Pancreas (tissue), 10 donors: ENCODE results near the gene SFSWAP. TPM values are rescaled to one million over a fixed set of nuclear protein-coding genes. Genes with fewer than 3 reads are reported as not detected.

Source experiments
- ATAC-seq, 4 donors: fragments of 200-7000 bp; cut with Tn5 transposase; one replicate each; pipeline versions ENCODE4 v1.8.0 to v1.9.1; 2020; ENCODE audit warnings: mild to moderate bottlenecking in 4 of 4, moderate library complexity in 4 of 4
- DNase-seq, 6 donors: peaks; one replicate each; pipeline ENCODE4 v3.0.0-alpha.2; 2020
- FAIRE-seq: peaks from 2 replicates; lab custom pipeline; 2012; peaks lifted over from hg19 to GRCh38; lab: Jason Lieb, UNC
- H3K27ac ChIP-seq, 4 donors: fragments of 200-600 bp; sonication (generic); 1 replicate in 3 of 4; 2 replicates in 1 of 4; pipeline versions ENCODE4 v1.5.0 to v1.8.0; 2020
- H3K27me3 ChIP-seq, 4 donors: fragments of 200-600 bp; one replicate each; pipeline ENCODE4 v1.8.0; 2021
- H3K36me3 ChIP-seq, 3 donors: fragments of 200-600 bp; sonication (generic) in 1 of 3; one replicate each; pipeline versions ENCODE4 v1.5.0 to v1.8.0; 2020 to 2021
- H3K4me1 ChIP-seq, 3 donors: fragments of 200-600 bp; one replicate each; pipeline ENCODE4 v1.8.0; 2021
- H3K4me3 ChIP-seq, 4 donors: fragments of 200-600 bp; sonication (generic) in 2 of 4; one replicate each; pipeline versions ENCODE4 v1.5.0 to v1.8.0; 2020 to 2021
- H3K9me3 ChIP-seq, 4 donors: fragments of 200-600 bp; one replicate each; pipeline ENCODE4 v1.8.0; 2021
- CTCF ChIP-seq, 4 donors: fragments of 200-600 bp; sonication (generic) in 3 of 4; IDR thresholded peaks; one replicate each; pipeline versions ENCODE4 v1.5.0 to v1.8.0; 2021; ENCODE audit warnings: antibody characterized with exemption in 4 of 4
- WGBS, 2 donors: extraction: QIAGEN DNeasy Blood & Tissue Kit; methylation state at CpG; one replicate each; pipeline ENCODE4 v1.1.7; 2013; 5-methylcytosine and 5-hydroxymethylcytosine counted together
- intact Hi-C, 3 donors: fragments of 100-400 bp; cut with DNase I; formaldehyde crosslinking; loops; one replicate each; pipeline versions ENCODE4 v1.11.1 to v1.14.2; 2022
- polyA plus RNA-seq, 2 donors: library from polyadenylated mRNA; stranded (reverse); fragments of 200-250 nt; gene quantifications; one replicate each; pipeline ENCODE4 v1.2.3, GENCODE V29; 2013
- total RNA-seq, 6 donors: library from RNA; stranded (reverse); fragmentation: NEBNext Ultra II Directional in 4 of 6; extraction: Animal tissue kit (Norgen Biotek cat#: 25700) in 4 of 6; gene quantifications; one replicate each; pipeline versions ENCODE4 v1.2.1 to v1.2.4, GENCODE V29; 2021 to 2023
- donor health status: healthy with polysubstance abuse.
- donor health status: DM: no; HTN: no; CAD: no; lungs with moderate emphysema.
- donor health status: DM: no; HTN: no; CAD: no.
- donor health status: control.
- donor health status: control.
- donor health status: Bipolar disorder and iron deficiency.
- donor health status: DM: yes; HTN: yes; CAD: no.
- donor health status: DM: no; HTN: no; CAD: no.
- donor health status: DM: no; HTN: no; CAD: no.
- donor health status: DM: yes; HTN: yes; CAD: no.

Gene SFSWAP
- total and polyA plus RNA-seq, 8 donors, result 12.9 to 50.7 (median 20.6) TPM

GRCh38 chr12:131832321-131833231 lies 121.7 kb downstream of the SFSWAP start:
- intact Hi-C loops, result no loop called here
- 46 to 59% methylated on average over 27 to 31 of the region's 31 CpGs for WGBS, 2 donors
- Histone ChIP-seq H3K4me1 (peaks cover 0 to 20% (median 0%) of the 10 kb centered on the region in 3 donors), H3K36me3 (no peaks in the 10 kb centered on the region), H3K27me3 (peaks cover 0 to 4% (median 0%) of the 10 kb centered on the region in 4 donors), H3K27ac (no peak overlapping the region), H3K9me3 (no peaks in the 10 kb centered on the region), H3K4me3 (no peak overlapping the region)
- no peak for ATAC-seq
- no peak for TF ChIP-seq CTCF (IDR thresholded peaks at IDR 0.05)
- no peak for FAIRE-seq
- peak in 3 of 6 donors; percentile 37 to 68 (median 56) for DNase-seq

GRCh38 chr12:131833288-131833895 lies 122.5 kb downstream of the SFSWAP start:
- H3K4me3 ChIP-seq, result no peak overlapping the region
- DNase-seq, result peak in 1 of 6 donors; percentile 21
- H3K27ac ChIP-seq, result no peak overlapping the region
- no peaks in the 10 kb centered on the region for H3K9me3 ChIP-seq
- intact Hi-C loops, result no loop called here
- peaks cover 0 to 4% (median 0%) of the 10 kb centered on the region in 4 donors for H3K27me3 ChIP-seq
- no peaks in the 10 kb centered on the region for H3K36me3 ChIP-seq
- no peak for FAIRE-seq
- 54 to 68% methylated on average over 23 of the region's 23 CpGs for WGBS, 2 donors
- peaks cover 0 to 17% (median 0%) of the 10 kb centered on the region in 3 donors for H3K4me1 ChIP-seq
- ATAC-seq, result no peak
- TF ChIP-seq CTCF (IDR thresholded peaks at IDR 0.05), result no peak

GRCh38 chr12:131833896-131834641 lies 123.2 kb downstream of the SFSWAP start:
- no peak for ATAC-seq
- Histone ChIP-seq H3K4me1 (peaks cover 0 to 14% (median 0%) of the 10 kb centered on the region in 3 donors), H3K4me3 (no peak overlapping the region), H3K36me3 (no peaks in the 10 kb centered on the region), H3K9me3 (no peaks in the 10 kb centered on the region), H3K27me3 (peaks cover 0 to 4% (median 0%) of the 10 kb centered on the region in 4 donors), H3K27ac (no peak overlapping the region)
- 41 to 53% methylated on average over 17 to 23 of the region's 23 CpGs for WGBS, 2 donors
- FAIRE-seq, result no peak
- TF ChIP-seq CTCF (IDR thresholded peaks at IDR 0.05), result no peak
- DNase-seq, result peak in 3 of 6 donors; percentile 21 to 62 (median 34)
- intact Hi-C loops, result no loop called here

GRCh38 chr12:131834798-131835615 lies 124.1 kb downstream of the SFSWAP start:
- Histone ChIP-seq H3K36me3 (no peaks in the 10 kb centered on the region), H3K4me3 (no peak overlapping the region), H3K27ac (no peak overlapping the region), H3K9me3 (no peaks in the 10 kb centered on the region), H3K4me1 (peaks cover 0 to 7% (median 0%) of the 10 kb centered on the region in 3 donors), H3K27me3 (peaks cover 0 to 4% (median 0%) of the 10 kb centered on the region in 4 donors)
- DNase-seq, result peak in 3 of 6 donors; percentile 38 to 62 (median 51)
- WGBS, 2 donors, result 41 to 48% methylated on average over 20 of the region's 20 CpGs
- no peak for TF ChIP-seq CTCF (IDR thresholded peaks at IDR 0.05)
- intact Hi-C loops, result no loop called here
- no peak for FAIRE-seq
- ATAC-seq, result peak in 1 of 4 donors; percentile 8
